Muscle layer of duodenum (tissue), 2 donors: ENCODE results near the gene IL11.

Source experiments
- H3K27ac ChIP-seq: one replicate; pipeline ENCODE4 v1.7.0; 2013; ENCODE audit warnings: mild to moderate bottlenecking, low read length
- H3K27me3 ChIP-seq: one replicate; pipeline ENCODE4 v1.7.0; 2013; ENCODE audit warnings: low read depth, mild to moderate bottlenecking, control low read depth, low read length
- H3K36me3 ChIP-seq, 2 donors: one replicate each; pipeline ENCODE4 v1.7.0; 2013; ENCODE audit warnings: low read length in 2 of 2, control low read depth in 1 of 2, mild to moderate bottlenecking in 1 of 2; ENCODE audit not compliant: insufficient read depth in 2 of 2, control insufficient read depth in 1 of 2
- H3K4me1 ChIP-seq, 2 donors: one replicate each; pipeline ENCODE4 v1.7.0; 2013; ENCODE audit warnings: low read length in 2 of 2, mild to moderate bottlenecking in 2 of 2, control low read depth in 1 of 2, moderate library complexity in 1 of 2; ENCODE audit not compliant: insufficient read depth in 2 of 2, control insufficient read depth in 1 of 2
- H3K4me3 ChIP-seq, 2 donors: one replicate each; pipeline ENCODE4 v1.7.0; 2013; ENCODE audit warnings: low read length in 2 of 2, low read depth in 1 of 2, mild to moderate bottlenecking in 1 of 2
- H3K9me3 ChIP-seq, 2 donors: one replicate each; pipeline ENCODE4 v1.7.0; 2013; ENCODE audit warnings: low read length in 2 of 2, control low read depth in 1 of 2, mild to moderate bottlenecking in 1 of 2; ENCODE audit not compliant: control insufficient read depth in 1 of 2
- donor health status: healthy.

The IL11 gene

DNA sequence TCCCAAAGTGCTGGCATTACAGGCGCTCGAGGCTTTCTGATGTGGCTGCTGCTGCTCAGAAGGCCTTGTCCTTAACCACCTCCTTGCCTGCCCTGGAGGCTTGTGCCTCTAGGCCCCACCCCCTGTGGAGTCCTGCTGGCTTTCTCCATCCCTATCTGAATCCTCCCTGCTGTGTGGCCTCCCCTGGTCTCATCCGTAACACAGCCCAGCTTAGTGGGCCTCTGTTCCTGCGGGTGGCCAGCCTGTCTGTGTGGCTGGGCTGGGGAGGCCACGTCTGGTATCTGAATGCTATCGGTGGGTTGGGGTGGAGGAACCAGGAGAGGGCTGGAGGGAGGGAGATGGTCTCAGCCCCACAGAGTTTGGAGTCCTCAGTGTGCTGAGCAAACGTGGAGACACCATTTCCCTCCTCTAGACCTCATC lies 20.2 kb upstream of the IL11 start:
- peaks cover 20 to 32% of the 10 kb centered on the region in 2 donors for H3K4me1 ChIP-seq
- H3K27me3 ChIP-seq = no peaks in the 10 kb centered on the region
- H3K4me3 ChIP-seq = no peak overlapping the region
- H3K9me3 ChIP-seq = no peaks in the 10 kb centered on the region
- H3K27ac ChIP-seq = no peak overlapping the region
- peaks cover 23 to 31% of the 10 kb centered on the region in 2 donors for H3K36me3 ChIP-seq

DNA sequence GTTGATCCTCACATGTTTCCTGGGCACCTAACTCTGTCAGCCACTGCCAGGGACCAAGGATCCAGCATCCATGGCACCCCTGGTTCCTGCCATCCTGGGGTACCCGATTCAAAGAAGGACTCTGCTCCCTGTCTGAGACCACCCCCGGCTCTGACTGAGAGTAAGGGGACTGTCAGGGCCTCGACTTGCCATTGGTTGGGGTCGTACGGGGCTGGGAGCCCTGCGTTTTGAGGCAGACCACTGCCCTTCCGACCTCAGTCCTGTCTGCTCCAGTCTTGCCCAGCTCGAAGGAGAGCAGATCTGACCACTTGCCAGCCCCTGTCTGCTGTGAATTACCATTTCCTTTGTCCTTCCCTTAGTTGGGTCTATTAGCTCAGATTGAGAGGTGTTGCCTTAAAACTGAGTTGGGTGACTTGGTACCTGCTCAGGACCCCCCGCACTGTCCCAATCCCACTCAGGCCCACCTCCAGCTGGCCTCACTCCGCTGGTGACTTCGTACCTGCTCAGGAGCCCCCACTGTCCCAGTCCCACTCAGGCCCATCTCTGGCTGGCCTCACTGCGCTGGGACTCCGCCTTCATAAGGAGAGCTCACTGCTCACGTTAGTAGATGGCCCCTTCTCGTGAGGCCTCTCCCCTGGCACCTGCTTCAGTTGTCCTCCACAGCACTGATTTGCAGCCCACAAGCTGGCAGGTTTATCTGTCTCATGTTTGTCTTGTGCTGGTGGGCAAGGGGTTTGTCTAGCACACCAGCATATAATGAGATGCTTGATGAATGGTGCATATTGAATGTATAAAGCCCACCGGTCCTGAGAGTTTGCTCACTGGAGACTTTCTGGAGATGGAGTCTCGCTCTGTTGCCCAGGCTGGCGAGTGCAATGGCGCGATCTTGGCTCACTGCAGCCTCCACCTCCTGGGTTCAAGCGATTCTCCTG lies 19.4 kb upstream of the IL11 start:
- H3K4me1 ChIP-seq = peaks cover 22 to 36% of the 10 kb centered on the region in 2 donors
- H3K36me3 ChIP-seq = peaks cover 23 to 33% of the 10 kb centered on the region in 2 donors
- H3K27me3 ChIP-seq = no peaks in the 10 kb centered on the region
- no peak overlapping the region for H3K27ac ChIP-seq
- no peak overlapping the region for H3K4me3 ChIP-seq
- H3K9me3 ChIP-seq = no peaks in the 10 kb centered on the region

- Histone ChIP-seq H3K4me1 (peaks cover 24 to 46% of the 10 kb centered on the region in 2 donors), H3K4me3 (peak overlapping the region; percentile 92 to 97), H3K27ac (no peak overlapping the region), H3K27me3 (no peaks in the 10 kb centered on the region), H3K9me3 (no peaks in the 10 kb centered on the region), H3K36me3 (peaks cover 23 to 33% of the 10 kb centered on the region in 2 donors)
Measured at GRCh38 chr19:55387736-55388497, 17.7 kb upstream of the IL11 start.

- Histone ChIP-seq H3K27me3 (no peaks in the 10 kb centered on the region), H3K4me1 (peaks cover 24 to 46% of the 10 kb centered on the region in 2 donors), H3K27ac (peak overlapping the region; percentile 85), H3K9me3 (no peaks in the 10 kb centered on the region), H3K36me3 (peaks cover 23 to 33% of the 10 kb centered on the region in 2 donors), H3K4me3 (peak overlapping the region; percentile 92 to 97)
Measured at GRCh38 chr19:55386493-55386971, 16.3 kb upstream of the IL11 start.

GRCh38 chr19:55385724-55386492 lies 15.6 kb upstream of the IL11 start, which contains the start of gene RPL28:
TSS of gene RPL28 (plus strand) at chr19:55385932. CDS start at chr19:55386358, 426 bp downstream.
- H3K4me1 ChIP-seq = peaks cover 24 to 46% of the 10 kb centered on the region in 2 donors
- peak within 1 kb of the TSS; percentile 92 to 97 for H3K4me3 ChIP-seq
- peaks cover 23 to 33% of the 10 kb centered on the region in 2 donors for H3K36me3 ChIP-seq

GRCh38 chr19:55384920-55385723 lies 14.9 kb upstream of the IL11 start:
- Histone ChIP-seq H3K27ac (peak overlapping the region; percentile 99), H3K36me3 (peaks cover 18 to 28% of the 10 kb centered on the region in 2 donors), H3K27me3 (no peaks in the 10 kb centered on the region), H3K4me3 (peak overlapping the region; percentile 92 to 97), H3K9me3 (no peaks in the 10 kb centered on the region), H3K4me1 (peaks cover 24 to 46% of the 10 kb centered on the region in 2 donors)

More at GRCh38 chr19:55385724-55386492, 15.6 kb upstream of the IL11 start, which contains the start of gene RPL28:
- no peaks in the 10 kb centered on the region for H3K9me3 ChIP-seq
- H3K27ac ChIP-seq = peak within 1 kb of the TSS; percentile 99
- H3K27me3 ChIP-seq = no peaks in the 10 kb centered on the region

DNA sequence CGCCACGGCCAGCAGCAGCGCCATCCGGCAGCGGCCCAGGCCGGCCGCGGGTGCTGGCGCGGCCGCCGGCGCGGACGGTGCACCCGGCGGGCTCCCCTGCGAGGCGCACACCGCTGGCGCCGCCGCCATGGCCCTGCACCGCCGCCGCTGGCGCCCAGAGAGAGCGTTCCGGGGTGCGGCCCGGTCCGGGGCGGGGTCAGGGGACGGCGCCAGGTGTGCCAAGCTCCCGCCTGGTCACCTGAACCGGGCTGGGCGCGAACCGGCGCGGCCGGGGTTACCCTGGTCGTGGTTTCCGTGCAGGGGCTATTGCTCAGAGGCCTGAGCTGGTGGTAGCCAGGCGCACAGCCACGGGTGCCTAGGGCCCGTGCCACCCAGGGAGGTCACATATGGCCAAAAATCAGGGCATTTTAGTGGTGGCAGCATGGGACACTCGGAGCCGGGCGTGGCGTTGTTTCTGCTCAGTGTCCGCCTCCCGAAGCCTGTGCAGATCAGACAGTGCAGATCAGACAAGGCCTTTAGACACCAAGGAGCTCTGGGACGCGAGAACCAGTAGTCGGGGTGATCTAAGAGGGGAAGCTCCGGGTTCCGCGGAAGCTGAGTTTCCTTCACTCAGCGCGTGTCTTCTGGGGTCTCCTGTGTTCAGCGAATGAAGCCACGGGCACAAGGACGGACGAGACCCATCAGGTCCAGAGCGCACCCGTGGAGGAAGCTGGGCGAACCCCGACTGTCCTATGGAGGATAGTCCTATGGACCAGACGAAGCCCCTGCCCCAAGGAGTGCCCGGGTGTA lies 14.1 kb upstream of the IL11 start, which contains the start of gene TMEM238:
Gene TMEM238 (minus strand): TSS at position 162 of the 789 bp plus-strand sequence. CDS start 33 bp downstream, at position 129.
- peaks cover 24 to 39% of the 10 kb centered on the region in 2 donors for H3K4me1 ChIP-seq

GRCh38 chr19:55383279-55384130 lies 13.2 kb upstream of the IL11 start:
- peak overlapping the region in 1 of 2 donors; percentile 97 for H3K4me3 ChIP-seq
- no peaks in the 10 kb centered on the region for H3K9me3 ChIP-seq
- H3K27ac ChIP-seq = no peak overlapping the region
- no peaks in the 10 kb centered on the region for H3K27me3 ChIP-seq
- peaks cover 21 to 34% of the 10 kb centered on the region in 2 donors for H3K4me1 ChIP-seq
- H3K36me3 ChIP-seq = peaks cover 3 to 12% of the 10 kb centered on the region in 2 donors

More for the DNA sequence above, 14.1 kb upstream of the IL11 start, which contains the start of gene TMEM238:
- Histone ChIP-seq H3K27ac (peak within 1 kb of the TSS; percentile 99), H3K36me3 (peaks cover 12 to 20% of the 10 kb centered on the region in 2 donors), H3K27me3 (no peaks in the 10 kb centered on the region), H3K9me3 (no peaks in the 10 kb centered on the region), H3K4me3 (peak within 1 kb of the TSS; percentile 92 to 97)
